Activated gamma-delta T cell treated with anti-CD3 and anti-CD28 coated beads, Interleukin-2, amount 50 U/mL, for 16 hours (primary cell): ENCODE data around the gene GPATCH4.
"Not testable (repeated sequence)": the region's sequence is repeated elsewhere in the genome, so short reads cannot be mapped to it uniquely, and the experiment has no call there.

Experiments used
- DNase-seq: peaks from one replicate; pipeline ENCODE4 v3.0.0-alpha.2; 2020; ENCODE audit warnings: low read depth

The GPATCH4 gene

GRCh38 chr1:156601122-156601830 is at the start of gene GPATCH4:
GPATCH4 (minus strand) TSS chr1:156601479.
- peak; percentile 61 for DNase-seq

GRCh38 chr1:156648951-156649350 is 47.7 kb upstream of the GPATCH4 start:
- DNase-seq, result no peak

- DNase-seq, result no peak
Measured at GRCh38 chr1:156648496-156648895, 47.2 kb upstream of the GPATCH4 start.

GRCh38 chr1:156647351-156647750 is 46.1 kb upstream of the GPATCH4 start:
- DNase-seq, result no peak

DNA sequence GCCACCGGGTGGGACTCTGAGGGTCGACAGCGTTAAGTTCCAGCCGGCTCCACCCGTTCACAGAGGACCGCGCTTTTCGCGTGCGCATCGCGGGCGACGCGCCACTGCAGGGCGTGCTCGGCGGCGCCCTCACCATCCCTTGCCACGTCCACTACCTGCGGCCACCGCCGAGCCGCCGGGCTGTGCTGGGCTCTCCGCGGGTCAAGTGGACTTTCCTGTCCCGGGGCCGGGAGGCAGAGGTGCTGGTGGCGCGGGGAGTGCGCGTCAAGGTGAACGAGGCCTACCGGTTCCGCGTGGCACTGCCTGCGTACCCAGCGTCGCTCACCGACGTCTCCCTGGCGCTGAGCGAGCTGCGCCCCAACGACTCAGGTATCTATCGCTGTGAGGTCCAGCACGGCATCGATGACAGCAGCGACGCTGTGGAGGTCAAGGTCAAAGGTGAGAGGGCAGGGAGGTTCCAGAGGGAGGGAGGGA is 45.5 kb upstream of the GPATCH4 start:
- DNase-seq, result no peak

DNA sequence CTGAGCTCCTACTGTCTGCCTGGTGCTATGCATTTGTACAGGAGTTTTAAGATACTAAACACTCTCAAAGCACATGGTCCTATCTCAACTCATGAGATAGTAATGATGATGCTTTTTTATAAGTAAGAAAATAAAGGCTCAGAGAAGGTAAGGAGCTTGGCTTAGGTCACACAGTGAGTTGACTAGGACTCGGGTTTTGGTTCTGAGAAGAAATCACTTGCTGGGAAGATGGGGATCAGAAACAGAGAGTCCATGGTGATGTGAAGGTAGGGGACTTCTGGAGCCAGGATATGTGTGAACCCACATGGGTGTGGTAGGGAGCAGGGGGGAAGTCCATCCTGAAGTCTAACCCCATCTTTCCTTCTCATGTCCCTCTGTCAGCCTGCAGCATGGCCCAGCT is 44.4 kb upstream of the GPATCH4 start:
- no peak for DNase-seq

- no peak for DNase-seq
Measured at GRCh38 chr1:156645056-156645455, 43.8 kb upstream of the GPATCH4 start.

- no peak for DNase-seq
Measured at GRCh38 chr1:156644640-156645039, 43.4 kb upstream of the GPATCH4 start.

- DNase-seq, result no peak
Measured at GRCh38 chr1:156644146-156644545, 42.9 kb upstream of the GPATCH4 start.

- no peak for DNase-seq
Measured at GRCh38 chr1:156643778-156644092, 42.5 kb upstream of the GPATCH4 start.

- no peak for DNase-seq
Measured at GRCh38 chr1:156643049-156643777, 41.9 kb upstream of the GPATCH4 start.

GRCh38 chr1:156642265-156643048 is 41.2 kb upstream of the GPATCH4 start:
- no peak for DNase-seq

GRCh38 chr1:156641761-156642264 is 40.5 kb upstream of the GPATCH4 start, which contains the start of gene BCAN:
BCAN (plus strand) TSS chr1:156642117; CDS start chr1:156646055, 3,938 bp downstream.
- DNase-seq, result no peak

DNA sequence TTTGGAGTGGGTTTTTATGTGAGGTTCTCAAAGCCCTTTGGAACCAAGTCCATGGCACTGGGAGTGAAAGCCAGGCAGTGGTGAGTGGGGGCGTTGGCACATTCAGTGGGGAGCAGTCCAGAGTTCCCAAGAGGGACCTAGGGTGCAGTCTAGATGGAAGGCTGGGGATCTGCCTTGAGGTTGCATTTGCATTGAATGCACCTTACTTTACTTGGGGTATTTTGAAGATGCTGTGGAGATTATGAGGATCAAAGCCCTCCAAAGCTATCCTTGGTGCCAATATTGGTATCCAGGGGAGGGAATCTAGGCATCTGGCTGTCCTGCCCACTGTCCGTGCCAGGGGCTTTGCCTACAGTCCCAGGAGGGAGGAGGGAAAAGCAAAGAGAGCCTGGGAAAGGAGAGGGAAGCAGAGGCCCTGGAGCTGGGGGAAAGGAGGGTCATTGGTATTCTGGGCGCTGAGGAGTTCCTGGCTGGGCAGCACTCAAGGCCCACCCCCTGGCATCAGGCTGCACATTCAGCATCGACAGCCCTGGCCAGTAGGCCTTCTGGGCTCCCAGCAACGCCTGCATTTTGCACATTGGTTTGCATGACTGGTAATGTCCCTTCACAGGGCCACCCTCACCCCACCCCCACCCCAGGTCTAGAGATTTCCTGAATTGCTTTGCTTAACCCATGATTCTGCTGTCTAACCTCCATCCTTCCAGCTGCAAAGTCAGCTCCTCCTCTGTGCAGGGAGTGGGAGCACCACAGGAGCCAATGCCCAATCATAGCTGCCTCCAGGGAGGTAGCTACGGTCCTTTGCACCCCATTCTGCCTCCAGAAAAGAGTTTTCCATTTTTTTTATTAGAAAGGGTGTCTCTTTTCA is 39.8 kb upstream of the GPATCH4 start:
- DNase-seq, result no peak

DNA sequence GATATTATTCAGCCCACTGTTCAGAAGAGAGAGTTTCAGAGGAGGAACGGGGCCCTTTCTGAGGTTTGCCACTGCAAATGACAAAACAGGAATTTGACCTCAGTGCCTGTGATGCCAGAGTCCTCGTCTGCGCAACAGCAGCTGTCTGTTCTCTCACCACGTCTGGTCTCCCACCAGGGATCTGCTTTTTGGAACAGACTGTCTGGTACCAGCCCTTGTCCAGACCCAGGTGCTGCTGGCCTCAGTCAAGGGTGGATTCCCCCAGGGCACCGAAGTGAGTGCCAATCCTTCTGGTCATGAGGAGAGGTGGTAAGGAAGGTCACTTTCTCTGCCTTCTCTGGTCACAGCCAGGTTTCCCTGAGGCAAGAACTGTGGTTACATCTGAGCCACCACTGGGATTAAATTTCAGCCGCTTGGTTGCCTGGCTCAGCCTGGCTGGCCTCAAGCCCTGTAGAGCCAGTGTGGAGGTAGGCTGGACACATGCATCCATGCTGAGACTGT is 38.4 kb upstream of the GPATCH4 start:
- DNase-seq, result no peak

- no peak for DNase-seq
Measured at GRCh38 chr1:156638189-156638985, 37.1 kb upstream of the GPATCH4 start.

GRCh38 chr1:156632355-156632754 is 31.1 kb upstream of the GPATCH4 start:
- no peak for DNase-seq

DNA sequence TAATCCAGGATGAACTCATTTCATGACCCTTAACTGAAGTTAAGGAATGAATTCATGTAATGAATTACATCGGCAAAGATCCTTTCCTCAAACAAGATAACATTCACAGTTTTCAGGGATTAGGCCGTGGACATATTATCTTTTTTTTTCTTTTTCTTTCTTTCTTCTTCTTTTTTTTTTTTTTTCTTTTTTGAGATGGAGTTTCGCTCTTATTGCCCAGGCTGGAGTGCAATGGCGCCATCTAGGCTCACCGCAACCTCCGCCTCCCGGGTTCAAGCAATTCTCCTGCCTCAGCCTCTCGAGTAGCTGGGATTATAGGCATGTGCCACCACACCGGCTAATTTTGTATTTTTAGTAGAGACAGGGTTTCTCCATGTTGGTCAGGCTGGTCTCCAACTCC is 29.9 kb upstream of the GPATCH4 start:
- not testable (repeated sequence) for DNase-seq

GRCh38 chr1:156629823-156630449 is 28.7 kb upstream of the GPATCH4 start:
- no peak for DNase-seq

DNA sequence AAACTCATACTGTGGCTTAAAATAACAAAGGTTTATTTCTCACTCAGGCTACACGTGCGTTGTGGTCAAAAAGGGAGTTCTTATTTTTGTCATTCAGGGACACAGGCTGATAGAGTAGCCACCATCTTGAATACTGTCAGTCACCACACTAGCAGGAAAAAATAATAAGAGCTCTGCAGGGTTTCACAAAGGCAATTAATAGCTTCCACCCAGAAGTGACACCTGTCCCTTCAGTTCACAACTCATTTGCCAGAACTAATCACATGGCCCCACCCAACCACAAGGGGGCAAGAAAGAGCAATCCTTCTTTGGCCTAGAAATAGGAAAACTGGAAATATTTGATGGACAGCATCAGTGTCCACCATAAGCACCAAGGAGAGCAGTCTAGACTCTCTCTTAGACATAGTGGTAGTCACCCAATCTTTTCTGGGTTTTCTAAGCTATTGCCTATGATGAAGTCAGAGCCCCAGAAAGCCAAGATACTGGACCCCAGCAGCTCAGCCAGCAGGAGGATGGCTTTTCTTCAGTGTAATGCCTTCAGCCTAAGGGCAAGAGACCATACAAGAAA is 26.1 kb upstream of the GPATCH4 start:
- no peak for DNase-seq
